ENCODE data around the gene DAND5.

- no peak for TF ChIP-seq EP300 (IDR thresholded peaks at IDR 0.05; ENCODE audit: low read length)
- TF ChIP-seq CCAR2 (IDR thresholded peaks at IDR 0.05; ENCODE audit: low read depth, low read length): no peak
- no peak for TF ChIP-seq HMGXB4 (CRISPR knock-in tag; IDR thresholded peaks at IDR 0.05)
- no peak for TF ChIP-seq BRF1 (IDR thresholded peaks at IDR 0.05; ENCODE audit: borderline replicate concordance, extremely low read depth, insufficient read length)
Observed at GRCh38 chr19:12949363-12950283, 19.8 kb upstream of the DAND5 start.

Measured in K562 (cell line).